SU-DHL-6 (cell line): ENCODE measurements around the gene SPHK1.

ENCODE experiments used
- H2AFZ ChIP-seq: fragments of 200-600 bp; sonication (generic); 2 replicates; pipeline ENCODE4 v1.6.1; 2014; ENCODE audit warnings: low read depth, mild to moderate bottlenecking, moderate library complexity, mixed read lengths, antibody characterized with exemption, low read length; ENCODE audit not compliant: severe bottlenecking
- H3F3A ChIP-seq: fragments of 200-600 bp; shearing (Covaris generic); 2 replicates; pipeline ENCODE4 v1.6.0; 2016; ENCODE audit warnings: antibody characterized with exemption, mild to moderate bottlenecking; ENCODE audit not compliant: insufficient read depth
- H3K27ac ChIP-seq: fragments of 200-600 bp; sonication (generic); 2 replicates; pipeline ENCODE4 v1.5.1; 2016; ENCODE audit warnings: low read depth, mild to moderate bottlenecking, low read length, moderate library complexity, mixed read lengths
- H3K27me3 ChIP-seq: fragments of 200-600 bp; sonication (generic), shearing (Covaris generic); 2 replicates; pipeline ENCODE4 v1.6.0; 2014; ENCODE audit warnings: mild to moderate bottlenecking, low read length
- H3K36me3 ChIP-seq: fragments of 200-600 bp; sonication (generic); 2 replicates; pipeline ENCODE4 v1.6.1; 2014; ENCODE audit warnings: mild to moderate bottlenecking, low read length, mixed read lengths
- H3K4me2 ChIP-seq: fragments of 300-600, 200-600 bp; shearing (Covaris generic), sonication (generic); 2 replicates; pipeline ENCODE4 v1.6.0; 2014; ENCODE audit warnings: low read length, low read depth, mild to moderate bottlenecking; ENCODE audit not compliant: poor library complexity, severe bottlenecking
- H3K4me3 ChIP-seq: fragments of 200-600 bp; sonication (generic); 2 replicates; pipeline ENCODE4 v1.5.1; 2014; ENCODE audit warnings: antibody characterized with exemption, low read length, mild to moderate bottlenecking, mixed read lengths; ENCODE audit not compliant: insufficient read depth, poor library complexity, severe bottlenecking
- H3K79me2 ChIP-seq: fragments of 200-600 bp; sonication (generic); 2 replicates; pipeline ENCODE4 v1.6.1; 2014; ENCODE audit warnings: mild to moderate bottlenecking, low read length, moderate library complexity; ENCODE audit not compliant: insufficient read depth
- H3K9ac ChIP-seq: fragments of 200-600 bp; sonication (generic); 2 replicates; pipeline ENCODE4 v1.7.0; 2014; ENCODE audit warnings: mild to moderate bottlenecking, low read length
- H3K9me2 ChIP-seq: fragments of 200-600 bp; sonication (generic); replicated peaks from 2 replicates; pipeline ENCODE4 v1.6.1; 2014; ENCODE audit warnings: low read length; ENCODE audit not compliant: insufficient read depth
- H3K9me3 ChIP-seq: fragments of 200-600 bp; sonication (generic); 2 replicates; pipeline ENCODE4 v1.6.1; 2014; ENCODE audit warnings: low read length, mixed read lengths; ENCODE audit not compliant: insufficient read depth
- H4K20me1 ChIP-seq: fragments of 200-600 bp; sonication (generic); 2 replicates; pipeline ENCODE4 v1.6.1; 2014; ENCODE audit warnings: low read depth, mild to moderate bottlenecking, antibody characterized with exemption, low read length, moderate library complexity, mixed read lengths
- CTCF ChIP-seq: fragments of 200-600 bp; sonication (generic); IDR thresholded peaks from one replicate; pipeline ENCODE4 v1.5.1; 2017; ENCODE audit warnings: antibody characterized with exemption, mild to moderate bottlenecking, low read length, moderate library complexity; ENCODE audit not compliant: insufficient read depth, poor library complexity, severe bottlenecking
- EZH2phosphoT487 ChIP-seq: fragments of 200-600 bp; sonication (generic), shearing (Covaris generic); conservative IDR thresholded peaks from 2 replicates; pipeline ENCODE4 v1.6.1; 2018; ENCODE audit warnings: mild to moderate bottlenecking, antibody characterized with exemption, low read length, moderate library complexity, mixed read lengths

Gene SPHK1

GRCh38 chr17:76354747-76355310 is 29.6 kb upstream of the SPHK1 start:
- Histone ChIP-seq H3K4me2 (peak overlapping the region; percentile 77), H3K9me2 (no peaks in the 10 kb centered on the region), H3K79me2 (peaks cover 26% of the 10 kb centered on the region), H4K20me1 (no peaks in the 10 kb centered on the region), H2AFZ (no peak overlapping the region), H3K27me3 (no peaks in the 10 kb centered on the region), H3K4me3 (no peak overlapping the region), H3K27ac (no peak overlapping the region), H3F3A (peaks cover 5% of the 10 kb centered on the region; the same call in 1 of the 2 replicates), H3K36me3 (no peaks in the 10 kb centered on the region), H3K9me3 (no peaks in the 10 kb centered on the region), H3K9ac (no peak overlapping the region)
- TF ChIP-seq EZH2phosphoT487 (no peak), CTCF (no peak)

- Histone ChIP-seq H3F3A (peaks cover under 1% of the 10 kb centered on the region; the same call in 1 of the 2 replicates), H3K9ac (no peak overlapping the region), H2AFZ (peak overlapping the region; percentile 44), H3K9me3 (no peaks in the 10 kb centered on the region), H4K20me1 (no peaks in the 10 kb centered on the region), H3K4me2 (peak overlapping the region; percentile 9), H3K4me3 (no peak overlapping the region), H3K9me2 (no peaks in the 10 kb centered on the region), H3K36me3 (no peaks in the 10 kb centered on the region), H3K27ac (no peak overlapping the region), H3K27me3 (no peaks in the 10 kb centered on the region), H3K79me2 (peaks cover 9% of the 10 kb centered on the region)
- TF ChIP-seq CTCF (no peak), EZH2phosphoT487 (no peak)
These were observed 27.5 kb upstream of the SPHK1 start for GRCh38 chr17:76356803-76357456.

- TF ChIP-seq CTCF (no peak), EZH2phosphoT487 (no peak)
- Histone ChIP-seq H3K9me3 (no peaks in the 10 kb centered on the region), H3F3A (no peaks in the 10 kb centered on the region; the same call in 1 of the 2 replicates), H3K9me2 (no peaks in the 10 kb centered on the region), H3K4me3 (no peak overlapping the region), H3K36me3 (no peaks in the 10 kb centered on the region), H3K27ac (no peak overlapping the region), H3K9ac (no peak overlapping the region), H3K79me2 (peaks cover 6% of the 10 kb centered on the region), H3K4me2 (no peak overlapping the region), H3K27me3 (no peaks in the 10 kb centered on the region), H2AFZ (peak overlapping the region; percentile 44), H4K20me1 (no peaks in the 10 kb centered on the region)
These were observed 26.7 kb upstream of the SPHK1 start for GRCh38 chr17:76357597-76358158.
